HG02763 (cell line): Measurements from ENCODE around the gene ERN1.

Source experiments
- ATAC-seq: cut with Tn5 transposase; IDR thresholded peaks from one replicate; pipeline ENCODE4 v1.9.1; 2021; ENCODE audit warnings: mild to moderate bottlenecking, moderate library complexity; ENCODE audit not compliant: unreplicated experiment

ERN1 gene

GRCh38 chr17:64037180-64037579 is 92.8 kb downstream of the ERN1 start:
- no peak for ATAC-seq

GRCh38 chr17:64036198-64036922 is 93.6 kb downstream of the ERN1 start:
- ATAC-seq = no peak

- no peak for ATAC-seq
These were observed 97.9 kb downstream of the ERN1 start for GRCh38 chr17:64032081-64032480.

GRCh38 chr17:64028874-64029464 is 101.0 kb downstream of the ERN1 start:
- ATAC-seq = no peak

DNA sequence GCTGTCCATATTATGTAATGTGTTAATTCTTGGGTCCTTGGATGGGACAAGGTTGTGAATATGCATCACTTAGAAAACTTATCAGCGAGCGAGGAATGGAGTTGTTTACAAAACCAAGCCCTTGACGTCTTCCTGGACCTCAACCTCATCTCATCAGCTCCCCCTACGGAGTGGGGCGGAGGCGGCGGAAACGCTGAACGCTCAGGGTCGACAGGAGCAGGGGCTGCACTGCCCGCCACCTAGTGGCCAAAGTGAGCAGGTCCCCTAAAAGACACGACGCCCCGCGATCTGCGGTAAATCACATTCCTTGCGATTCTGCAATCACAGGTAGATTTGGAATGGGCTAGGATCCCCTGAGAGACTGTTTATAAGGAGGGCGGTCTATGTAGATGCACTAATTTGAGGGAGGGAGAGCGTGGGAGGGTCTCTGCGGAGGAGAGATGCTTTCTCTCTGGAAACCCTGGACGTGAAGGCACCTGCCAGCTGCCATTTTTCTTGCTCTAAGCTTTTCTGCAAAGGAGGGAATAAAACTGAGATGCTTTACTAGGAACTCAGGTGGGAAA is 104.1 kb downstream of the ERN1 start:
- peak; percentile 59 for ATAC-seq

DNA sequence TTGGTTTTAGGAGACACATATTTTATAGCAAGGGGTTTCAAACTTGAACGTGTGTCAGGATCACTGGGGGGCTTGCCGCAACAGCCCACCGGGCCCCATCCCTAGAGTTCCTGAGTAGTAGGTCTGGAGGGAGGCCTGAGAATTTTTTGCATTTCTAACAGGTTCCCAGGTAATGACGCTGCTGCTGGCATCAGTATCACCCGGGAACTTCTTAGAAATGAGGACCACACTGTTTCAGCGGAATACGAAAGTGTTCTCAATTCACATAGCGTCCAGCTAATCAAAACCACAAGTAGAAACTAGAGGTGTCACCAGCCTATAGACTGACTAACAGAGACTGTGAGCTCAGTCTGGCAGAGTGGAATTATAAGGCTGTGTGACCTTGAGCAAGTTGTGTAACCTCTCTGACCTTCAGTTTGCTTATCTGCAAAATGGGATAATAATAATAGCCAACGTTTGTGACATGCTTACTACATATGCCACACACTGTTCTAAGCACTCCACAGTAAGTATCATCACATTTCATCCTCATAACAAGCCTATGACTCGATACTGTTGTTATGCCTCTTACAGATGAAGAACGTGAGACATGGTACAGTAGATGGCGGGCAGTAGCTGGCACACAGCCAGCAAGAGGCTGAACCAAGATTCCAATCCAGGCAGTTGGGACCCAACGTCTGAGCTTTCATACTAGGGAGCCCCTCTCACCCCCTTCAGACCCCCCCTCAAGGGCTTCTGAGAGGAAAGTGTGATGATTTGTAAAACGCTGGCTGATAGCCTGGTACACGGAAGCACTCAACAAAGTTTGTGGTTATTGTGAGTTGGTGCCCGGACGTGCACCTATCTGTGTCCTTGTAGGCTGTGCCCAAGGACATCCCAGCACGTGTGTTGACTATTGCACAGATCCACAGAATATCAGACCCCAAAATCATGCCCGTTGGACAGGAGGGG is 104.9 kb downstream of the ERN1 start:
- ATAC-seq = no peak

DNA sequence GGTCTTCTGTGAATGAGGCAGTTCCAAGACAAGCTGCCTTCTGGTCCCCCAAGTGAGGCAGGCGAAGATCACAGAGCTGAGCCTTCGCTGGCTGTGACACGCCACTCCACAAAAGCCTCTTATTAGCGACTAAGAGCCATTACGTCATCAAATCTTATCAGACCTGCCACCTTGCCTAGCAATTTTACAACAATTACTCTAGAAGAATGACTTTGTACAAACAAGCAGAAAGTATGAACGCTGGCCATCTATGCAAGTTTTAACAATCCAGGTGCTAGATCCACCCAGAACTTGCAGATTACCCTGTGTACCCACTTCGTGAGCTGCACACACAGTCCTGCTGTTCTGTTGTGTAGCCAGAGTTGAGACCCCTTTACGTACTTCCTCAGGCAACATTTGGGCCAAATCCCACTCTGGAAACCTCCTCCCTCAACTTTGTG is 105.7 kb downstream of the ERN1 start:
- no peak for ATAC-seq

DNA sequence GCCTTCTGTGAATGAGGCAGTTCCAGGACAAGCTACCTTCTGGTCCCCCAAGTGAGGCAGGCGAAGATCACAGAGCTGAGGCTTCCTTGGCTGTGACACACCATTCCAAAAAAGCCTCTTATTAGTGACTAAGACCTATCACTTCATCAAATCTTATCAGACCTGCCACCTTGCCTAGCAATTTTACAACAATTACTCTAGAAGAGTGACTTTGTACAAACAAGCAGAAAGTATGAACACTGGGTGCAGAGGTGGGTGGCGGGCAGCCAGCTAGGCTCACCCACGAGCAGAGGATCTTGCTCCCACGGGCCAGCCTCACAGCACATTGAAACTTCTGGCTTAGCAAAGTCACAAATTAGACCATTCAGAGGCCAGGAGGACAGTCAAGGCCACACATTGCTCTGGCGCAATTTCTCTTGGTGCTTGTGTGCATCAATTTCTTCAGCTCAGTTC is 107.3 kb downstream of the ERN1 start:
- ATAC-seq = no peak

- peak; percentile 58 for ATAC-seq
These were observed 109.7 kb downstream of the ERN1 start, which contains the start of gene ICAM2 for GRCh38 chr17:64020056-64020766. TSS of gene ICAM2 (minus strand) at chr17:64020633. CDS start at chr17:64006691, 13,942 bp downstream.

DNA sequence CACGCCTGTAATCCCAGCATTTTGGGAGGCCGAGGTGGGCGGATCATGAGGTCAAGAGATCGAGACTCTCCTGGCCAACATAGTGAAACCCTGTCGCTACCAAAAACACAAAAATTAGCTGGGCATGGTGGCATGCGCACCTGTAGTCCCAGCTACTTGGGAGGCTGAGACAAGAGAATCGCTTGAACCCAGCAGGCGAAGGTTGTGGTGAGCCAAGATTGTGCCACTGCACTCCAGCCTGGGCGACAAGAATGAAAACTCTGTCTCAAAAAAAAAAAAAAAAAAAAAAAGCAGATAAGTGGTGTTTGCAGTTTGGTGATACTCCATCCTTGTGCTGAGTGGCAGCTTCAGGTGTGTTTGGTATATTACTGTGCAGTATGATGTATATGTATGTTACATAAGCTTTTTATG is 110.4 kb downstream of the ERN1 start:
- ATAC-seq = peak; percentile 5

GRCh38 chr17:64017381-64017980 is 112.5 kb downstream of the ERN1 start:
- ATAC-seq = no peak

- ATAC-seq = no peak
These were observed 113.0 kb downstream of the ERN1 start for GRCh38 chr17:64016974-64017373.

DNA sequence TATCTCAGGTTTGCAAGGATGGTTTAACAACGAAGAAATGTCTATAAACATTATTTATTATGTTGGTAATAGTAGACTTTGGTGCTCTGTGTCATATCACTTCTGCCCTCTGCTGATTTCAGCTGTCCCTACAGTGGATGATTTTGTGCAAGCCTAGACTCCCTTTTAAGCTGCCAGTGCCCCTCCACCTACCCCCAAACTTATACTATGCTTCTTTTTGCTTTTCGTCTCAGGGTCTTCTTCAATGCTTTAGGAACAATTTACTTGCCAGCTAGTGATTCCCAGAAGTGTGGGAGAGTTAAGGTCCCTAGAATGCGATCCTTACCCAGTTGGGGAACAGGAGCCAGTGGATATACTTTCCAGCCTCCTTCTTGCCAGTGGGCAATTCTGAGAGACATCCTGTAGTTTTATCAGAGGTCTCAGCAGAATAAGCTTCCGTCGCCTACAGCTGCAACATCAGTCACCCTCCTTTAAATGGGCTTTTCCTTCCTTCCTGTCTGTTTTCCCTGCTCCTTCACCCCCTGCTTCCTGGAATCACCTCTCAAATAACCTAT is 113.6 kb downstream of the ERN1 start:
- no peak for ATAC-seq

DNA sequence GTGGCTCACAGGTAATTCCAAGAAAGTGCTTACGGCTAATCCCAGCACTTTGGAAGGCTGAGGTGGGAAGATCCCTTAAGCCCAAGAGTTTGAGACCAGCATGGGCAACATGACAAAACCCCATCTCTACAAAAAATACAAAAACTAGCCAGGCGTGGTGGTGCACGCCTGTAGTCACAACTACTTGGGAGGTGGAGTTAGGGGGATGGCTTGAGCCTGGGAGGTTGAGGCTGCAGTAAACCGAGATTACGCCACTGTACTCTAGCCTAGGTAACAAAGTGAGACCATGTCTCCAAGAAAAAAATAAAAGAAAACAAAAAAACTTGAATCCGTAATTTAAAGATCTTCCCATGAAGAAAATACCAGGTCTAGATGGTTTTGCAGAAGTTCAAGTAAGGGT is 114.5 kb downstream of the ERN1 start:
- ATAC-seq = no peak

GRCh38 chr17:64009571-64010402 is 120.2 kb downstream of the ERN1 start:
- no peak for ATAC-seq

DNA sequence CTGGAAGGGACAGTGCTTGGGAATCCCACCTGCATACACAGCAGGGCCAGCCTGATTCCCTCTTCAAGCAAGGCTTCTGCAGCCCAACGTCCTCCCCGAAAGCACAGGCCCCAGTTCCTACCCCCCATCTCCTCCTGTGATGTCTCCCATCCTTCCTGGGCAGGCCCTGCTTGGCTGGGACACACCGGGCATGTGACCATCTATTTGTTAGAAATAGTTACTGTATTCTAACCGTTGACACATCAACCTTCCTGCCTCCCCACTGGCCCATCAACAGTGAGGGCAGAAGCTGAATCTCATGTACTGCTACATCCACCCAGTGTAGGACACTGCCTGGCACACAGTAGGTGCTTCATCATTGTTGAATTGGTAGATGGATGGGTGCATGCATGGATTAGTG is 121.1 kb downstream of the ERN1 start:
- ATAC-seq = no peak

DNA sequence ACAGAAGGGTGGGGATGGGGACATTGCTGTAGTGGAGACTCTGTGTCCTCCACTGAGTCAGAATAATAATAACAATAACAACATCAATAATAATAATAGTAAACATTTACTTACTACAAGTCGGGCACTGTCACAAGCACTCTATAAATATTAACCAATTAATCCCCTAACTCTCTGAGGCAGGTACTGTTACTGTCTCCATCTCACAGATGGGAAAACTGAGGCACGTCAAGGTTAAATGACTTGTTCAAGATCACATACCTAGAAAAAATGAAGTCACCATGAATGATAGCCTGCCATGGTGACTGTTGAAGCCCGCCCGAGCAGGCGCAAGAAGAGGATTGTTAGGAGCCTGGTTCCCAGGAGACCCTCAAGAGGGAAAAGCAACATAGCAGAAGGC is 121.6 kb downstream of the ERN1 start:
- ATAC-seq = no peak

DNA sequence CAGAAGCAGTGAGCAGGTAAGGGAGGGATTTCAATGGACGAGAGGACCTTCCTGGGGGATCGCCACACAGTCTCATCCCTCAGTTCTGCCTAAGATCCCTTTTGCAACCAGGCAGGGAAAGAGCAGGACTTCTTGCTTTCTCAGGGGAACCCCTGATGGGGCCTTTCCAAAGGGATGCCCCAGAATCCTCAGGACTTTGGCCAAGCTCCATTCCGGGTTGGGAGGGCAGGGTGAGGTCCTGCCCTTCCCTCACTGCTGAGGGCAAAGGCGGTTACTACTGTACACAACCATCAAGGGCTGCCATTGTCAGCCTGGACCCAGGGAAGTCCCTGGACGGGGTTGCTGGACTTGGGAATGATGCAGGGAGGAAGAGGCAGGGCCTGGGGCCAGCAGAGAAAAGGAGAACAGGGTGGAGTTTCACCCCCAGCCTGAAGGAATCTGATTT is 122.1 kb downstream of the ERN1 start:
- ATAC-seq = no peak
